Mucosa of descending colon (tissue), 3 donors: Measurements from ENCODE around the gene CBX6. TPM values are rescaled to one million over a fixed set of nuclear protein-coding genes. Genes with fewer than 3 reads are reported as not detected.

Source experiments
- ATAC-seq: fragments of 200-7000 bp; cut with Tn5 transposase; one replicate; pipeline ENCODE4 v1.9.1; 2020; ENCODE audit warnings: mild to moderate bottlenecking, moderate library complexity
- DNase-seq, 3 donors: peaks; one replicate each; pipeline ENCODE4 v3.0.0-alpha.2; 2020
- H3K36me3 ChIP-seq: fragments of 200-600 bp; one replicate; pipeline ENCODE4 v1.8.0; 2021; ENCODE audit warnings: low read depth, mild to moderate bottlenecking
- H3K4me1 ChIP-seq: fragments of 200-600 bp; one replicate; pipeline ENCODE4 v1.8.0; 2021; ENCODE audit warnings: low read depth, mild to moderate bottlenecking
- H3K4me3 ChIP-seq: fragments of 200-600 bp; one replicate; pipeline ENCODE4 v1.8.0; 2021; ENCODE audit warnings: mild to moderate bottlenecking
- H3K9me3 ChIP-seq: fragments of 200-600 bp; one replicate; pipeline ENCODE4 v1.8.0; 2021; ENCODE audit warnings: mild to moderate bottlenecking
- intact Hi-C, 2 donors: fragments of 100-400 bp; cut with DNase I in 1 of 2; cut with micrococcal nuclease in 1 of 2; formaldehyde crosslinking; loops; one replicate each; pipeline versions ENCODE4 v1.11.0 to v1.11.1; 2022; cut with DNase I, micrococcal nuclease
- total RNA-seq, 3 donors: library from RNA; stranded (reverse); fragmentation: NEBNext Ultra II Directional in 2 of 3; extraction: Animal tissue kit (Norgen Biotek cat#: 25700) in 2 of 3; gene quantifications; one replicate each; pipeline versions ENCODE4 v1.2.1 to v1.2.4, GENCODE V29; 2021 to 2023
- TF ChIP-seq, protein P1 (sequence below): fragments of 200-600 bp; IDR thresholded peaks from one replicate; pipeline ENCODE4 v1.8.0; 2022; ENCODE audit warnings: antibody characterized with exemption, mild to moderate bottlenecking
- donor health status: DM: no; HTN: no; CAD: no; lungs with moderate emphysema.
- donor health status: DM: no; HTN: no; CAD: no.
- donor health status: DM: no; HTN: yes; CAD: no.

CBX6 gene
- total RNA-seq, 3 donors from 2014 or later = 15.7 to 84.0 (median 23.6) TPM

DNA sequence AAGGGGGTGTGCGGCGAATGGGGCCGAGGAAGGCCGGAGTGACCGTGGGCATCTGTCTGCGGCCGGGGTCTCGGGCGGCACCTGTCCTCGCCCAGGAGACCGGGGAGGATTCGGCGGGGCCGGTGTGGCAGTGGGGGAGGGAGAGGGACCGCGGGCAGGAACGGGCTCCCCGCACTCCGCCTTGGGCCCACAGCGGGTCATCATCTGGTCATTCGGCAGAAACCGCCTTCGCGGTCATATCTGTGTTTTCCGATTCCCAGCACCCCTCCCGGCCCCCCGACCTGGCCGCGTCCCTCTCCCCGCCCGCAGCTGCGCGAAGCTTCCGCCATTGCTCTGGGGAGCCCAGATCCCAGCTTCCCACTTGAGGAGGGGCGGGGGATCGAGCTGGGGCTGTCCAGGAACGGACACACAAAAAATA, 824 bp upstream of the CBX6 start:
- peak; percentile 6 for ATAC-seq
- H3K4me1 ChIP-seq = peaks cover 14% of the 10 kb centered on the region
- intact Hi-C loops = loop anchor here in 1 of 2 donors (10.0 kb wide), 1 partner anchor 132 kb away; no protein-coding TSS in a partner anchor
- H3K9me3 ChIP-seq = no peaks in the 10 kb centered on the region
- peak overlapping the region; percentile 40 for H3K4me3 ChIP-seq
- peak; percentile 44 to 66 (median 59) for DNase-seq
- TF ChIP-seq, protein P1, sequence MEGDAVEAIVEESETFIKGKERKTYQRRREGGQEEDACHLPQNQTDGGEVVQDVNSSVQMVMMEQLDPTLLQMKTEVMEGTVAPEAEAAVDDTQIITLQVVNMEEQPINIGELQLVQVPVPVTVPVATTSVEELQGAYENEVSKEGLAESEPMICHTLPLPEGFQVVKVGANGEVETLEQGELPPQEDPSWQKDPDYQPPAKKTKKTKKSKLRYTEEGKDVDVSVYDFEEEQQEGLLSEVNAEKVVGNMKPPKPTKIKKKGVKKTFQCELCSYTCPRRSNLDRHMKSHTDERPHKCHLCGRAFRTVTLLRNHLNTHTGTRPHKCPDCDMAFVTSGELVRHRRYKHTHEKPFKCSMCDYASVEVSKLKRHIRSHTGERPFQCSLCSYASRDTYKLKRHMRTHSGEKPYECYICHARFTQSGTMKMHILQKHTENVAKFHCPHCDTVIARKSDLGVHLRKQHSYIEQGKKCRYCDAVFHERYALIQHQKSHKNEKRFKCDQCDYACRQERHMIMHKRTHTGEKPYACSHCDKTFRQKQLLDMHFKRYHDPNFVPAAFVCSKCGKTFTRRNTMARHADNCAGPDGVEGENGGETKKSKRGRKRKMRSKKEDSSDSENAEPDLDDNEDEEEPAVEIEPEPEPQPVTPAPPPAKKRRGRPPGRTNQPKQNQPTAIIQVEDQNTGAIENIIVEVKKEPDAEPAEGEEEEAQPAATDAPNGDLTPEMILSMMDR = no peak
- no peaks in the 10 kb centered on the region for H3K36me3 ChIP-seq

DNA sequence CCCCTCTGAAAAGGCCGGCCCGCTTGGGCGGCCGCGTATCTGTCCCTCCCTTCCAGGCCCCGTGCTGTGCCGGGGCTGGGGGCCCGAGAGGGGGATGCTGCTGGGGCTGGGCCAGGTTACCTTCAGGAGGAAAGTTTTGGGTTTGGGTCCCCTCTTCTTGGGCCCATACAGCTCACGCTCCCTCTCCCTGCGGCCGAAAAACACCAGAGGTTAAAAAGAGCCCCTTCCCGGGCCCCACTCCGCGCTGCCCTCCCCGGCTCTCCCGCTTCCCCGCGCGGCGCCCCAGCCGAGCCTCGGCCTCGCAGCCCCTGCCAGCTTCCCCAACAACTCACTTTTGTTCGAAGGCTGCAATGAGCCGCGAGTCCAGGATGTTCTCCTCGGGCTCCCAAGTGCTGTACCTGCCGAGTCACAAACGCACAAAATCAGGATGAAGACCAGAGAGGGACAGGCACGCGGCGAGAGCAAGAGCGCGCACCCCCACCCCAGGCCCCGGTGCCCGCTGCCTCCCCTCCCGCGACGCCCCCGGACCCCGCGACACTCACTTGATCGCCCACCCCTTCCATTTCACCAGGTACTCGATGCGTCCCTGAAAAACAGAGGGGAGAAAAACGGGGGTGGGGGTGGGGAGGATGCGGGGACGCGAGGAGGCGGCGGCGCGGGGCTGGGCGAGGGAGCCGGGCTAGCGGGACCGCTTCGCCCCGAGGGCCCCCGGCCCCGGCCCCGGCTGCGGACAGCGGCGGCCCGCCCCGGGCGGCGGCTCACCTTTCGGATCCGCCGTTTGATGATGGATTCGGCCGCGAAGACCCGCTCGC, 450 bp downstream of the CBX6 start:
- no peaks in the 10 kb centered on the region for H3K36me3 ChIP-seq
- H3K4me3 ChIP-seq = peak overlapping the region; percentile 40
- ATAC-seq = peak; percentile 10
- H3K4me1 ChIP-seq = peaks cover 14% of the 10 kb centered on the region
- DNase-seq = peak; percentile 25 to 55 (median 53)
- TF ChIP-seq, protein P1 = no peak
- intact Hi-C loops = loop anchor here in 1 of 2 donors (10.0 kb wide), 1 partner anchor 133 kb away; no protein-coding TSS in a partner anchor
- H3K9me3 ChIP-seq = no peaks in the 10 kb centered on the region

DNA sequence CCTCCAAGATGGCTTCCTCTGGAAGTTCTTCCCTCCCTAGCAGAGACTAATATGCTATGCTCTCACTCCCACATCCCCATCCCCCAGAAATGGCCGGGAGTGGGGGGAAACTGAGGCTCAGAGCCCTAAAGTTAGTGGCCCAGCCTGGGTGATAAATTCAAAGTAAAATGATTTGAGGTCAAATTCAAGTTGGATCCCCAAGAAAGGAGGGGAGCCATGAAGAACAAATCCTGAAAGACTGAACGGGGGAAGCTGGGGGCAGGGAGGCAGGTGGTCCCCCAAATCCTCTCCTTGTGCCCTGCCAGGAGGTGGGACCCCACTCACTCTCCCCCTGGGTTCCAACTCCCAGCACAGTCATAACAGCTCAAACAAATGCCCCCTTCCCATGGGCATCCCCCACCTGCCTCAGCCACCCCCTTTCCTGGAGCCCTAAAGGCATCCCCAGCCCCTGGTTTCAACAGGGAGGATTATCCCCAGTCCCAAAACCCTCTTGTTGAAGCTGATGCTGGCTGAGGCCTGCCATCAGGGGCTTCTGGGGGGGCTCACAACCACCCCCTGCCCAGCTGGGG, 1.1 kb downstream of the CBX6 start:
- DNase-seq (no peak), ATAC-seq (no peak)
- TF ChIP-seq, protein P1 = no peak
- no peaks in the 10 kb centered on the region for H3K9me3 ChIP-seq
- no peak overlapping the region for H3K4me3 ChIP-seq
- no peaks in the 10 kb centered on the region for H3K36me3 ChIP-seq
- intact Hi-C loops = loop anchor here in 1 of 2 donors (10.0 kb wide), 1 partner anchor 134 kb away; no protein-coding TSS in a partner anchor
- peaks cover 14% of the 10 kb centered on the region for H3K4me1 ChIP-seq

DNA sequence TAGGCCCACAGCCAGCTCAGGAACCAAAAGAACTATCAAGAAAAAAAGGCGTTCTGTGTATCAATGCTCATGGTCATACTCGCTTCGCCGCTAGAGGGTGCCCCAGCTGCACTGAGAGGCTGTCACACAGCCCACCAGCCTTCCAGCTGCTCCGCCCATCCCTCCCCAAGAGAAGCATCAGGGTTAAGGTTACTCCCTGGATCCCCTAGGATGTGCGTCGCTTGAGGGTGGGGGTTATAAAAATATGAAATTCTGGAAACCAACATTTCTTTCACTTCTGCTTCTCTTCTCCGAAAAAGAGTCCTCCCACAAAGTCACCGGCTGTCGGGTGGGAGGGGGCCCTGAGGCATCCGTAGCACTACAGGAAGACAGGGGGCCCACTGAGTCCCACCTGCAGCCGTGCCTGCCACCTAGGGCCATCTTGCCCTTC, 1.7 kb downstream of the CBX6 start:
- no peak overlapping the region for H3K4me3 ChIP-seq
- TF ChIP-seq, protein P1 = peak; percentile 77
- intact Hi-C loops = loop anchor here in 1 of 2 donors (10.0 kb wide), 1 partner anchor 134 kb away; no protein-coding TSS in a partner anchor
- DNase-seq (peak; percentile 90 to 95 (median 92)), ATAC-seq (peak; percentile 74)
- no peaks in the 10 kb centered on the region for H3K36me3 ChIP-seq
- peaks cover 14% of the 10 kb centered on the region for H3K4me1 ChIP-seq
- H3K9me3 ChIP-seq = no peaks in the 10 kb centered on the region

DNA sequence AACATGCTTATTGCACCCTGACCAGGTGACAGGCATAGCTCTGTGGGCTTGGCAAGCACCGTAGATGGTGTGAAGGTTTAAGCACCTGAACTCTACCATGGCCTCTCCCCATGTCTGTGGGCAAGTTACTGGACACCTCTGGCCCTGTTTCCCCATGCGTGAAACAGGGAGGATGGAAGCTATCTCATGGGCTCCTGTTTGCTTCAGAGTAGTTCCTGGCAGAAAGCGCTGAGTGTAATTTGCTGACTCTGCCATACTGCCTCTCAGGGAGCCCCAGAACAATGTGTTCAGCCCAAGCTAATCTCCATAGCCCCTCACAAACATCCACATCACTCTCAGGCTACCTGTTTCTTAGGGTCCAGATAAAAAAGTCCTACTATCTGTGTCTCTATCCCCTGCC, 2.4 kb downstream of the CBX6 start:
- no peak for DNase-seq
- Histone ChIP-seq H3K9me3 (no peaks in the 10 kb centered on the region), H3K36me3 (no peaks in the 10 kb centered on the region), H3K4me3 (no peak overlapping the region), H3K4me1 (peaks cover 16% of the 10 kb centered on the region)
- intact Hi-C loops = loop anchor here (10.0 kb wide), 2 partner anchors 135 to 255 kb away; no protein-coding TSS in a partner anchor
- ATAC-seq = no peak
- TF ChIP-seq, protein P1 = no peak
